Activated T-helper 1 cell treated with Interleukin-2 at 50 U/mL for 16 hours (primary cell): ENCODE results near the gene HARS1.
A peak's percentile ranks its signal among the peaks of the same experiment; 100 is the strongest.
"Not testable (repeated sequence)": the region's sequence is repeated elsewhere in the genome, so short reads cannot be mapped to it uniquely, and the experiment has no call there.

Experiments
- DNase-seq: peaks from one replicate; pipeline ENCODE4 v3.0.0-alpha.2; 2020; ENCODE audit warnings: low read depth

The HARS1 gene, protein sequence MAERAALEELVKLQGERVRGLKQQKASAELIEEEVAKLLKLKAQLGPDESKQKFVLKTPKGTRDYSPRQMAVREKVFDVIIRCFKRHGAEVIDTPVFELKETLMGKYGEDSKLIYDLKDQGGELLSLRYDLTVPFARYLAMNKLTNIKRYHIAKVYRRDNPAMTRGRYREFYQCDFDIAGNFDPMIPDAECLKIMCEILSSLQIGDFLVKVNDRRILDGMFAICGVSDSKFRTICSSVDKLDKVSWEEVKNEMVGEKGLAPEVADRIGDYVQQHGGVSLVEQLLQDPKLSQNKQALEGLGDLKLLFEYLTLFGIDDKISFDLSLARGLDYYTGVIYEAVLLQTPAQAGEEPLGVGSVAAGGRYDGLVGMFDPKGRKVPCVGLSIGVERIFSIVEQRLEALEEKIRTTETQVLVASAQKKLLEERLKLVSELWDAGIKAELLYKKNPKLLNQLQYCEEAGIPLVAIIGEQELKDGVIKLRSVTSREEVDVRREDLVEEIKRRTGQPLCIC

DNA sequence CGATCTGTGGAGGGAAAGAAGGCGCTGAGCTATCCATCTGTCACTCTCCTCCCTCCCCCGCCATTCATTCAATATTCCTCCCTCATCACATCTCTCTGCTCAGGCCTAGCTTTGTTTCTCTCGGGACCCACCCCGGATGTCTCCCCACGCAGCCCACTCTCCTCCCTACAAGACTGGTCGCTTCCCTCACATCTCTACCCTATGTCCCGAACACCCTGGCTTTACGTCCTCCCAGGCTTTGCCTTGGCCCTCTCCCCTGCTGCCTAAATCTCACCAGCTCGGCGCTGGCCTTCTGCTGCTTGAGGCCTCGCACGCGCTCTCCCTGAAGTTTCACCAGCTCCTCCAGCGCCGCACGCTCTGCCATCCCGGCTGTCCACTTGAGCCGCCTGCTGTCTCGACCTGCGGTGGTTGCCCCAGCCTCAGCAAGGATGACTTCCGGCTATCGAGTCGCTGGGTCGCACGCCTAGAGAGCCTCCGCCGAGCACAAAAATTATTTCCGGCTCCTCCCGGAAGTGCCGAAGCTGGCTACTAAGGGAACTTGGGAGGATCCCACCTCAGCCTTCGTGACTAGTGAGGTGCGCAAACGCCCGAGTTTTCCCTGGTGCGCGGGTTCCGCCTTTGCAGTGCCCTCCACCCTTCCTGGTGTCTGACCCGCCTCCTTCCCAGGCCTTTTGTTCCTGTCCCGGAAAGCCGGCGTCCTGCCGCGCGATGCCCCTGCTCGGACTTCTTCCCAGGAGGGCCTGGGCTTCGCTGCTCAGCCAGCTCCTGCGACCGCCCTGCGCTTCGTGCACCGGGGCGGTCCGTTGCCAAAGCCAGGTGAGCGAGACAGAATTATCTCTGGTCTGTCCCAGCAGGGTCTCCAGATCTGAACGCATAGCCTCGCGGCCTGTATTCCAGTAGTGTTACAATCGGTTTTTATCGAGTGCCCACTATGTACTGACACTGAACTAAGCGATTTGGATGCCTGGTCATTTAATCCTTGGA lies at the start of gene HARS1, which contains the start of gene HARS2:
HARS1 (minus strand) TSS at position 430 of the 984 bp plus-strand sequence; CDS start at position 364, 66 bp downstream.
HARS2 (plus strand) TSS at position 515 of the 984 bp plus-strand sequence; CDS start at position 709, 194 bp downstream.
- DNase-seq, result peak; percentile 75

DNA sequence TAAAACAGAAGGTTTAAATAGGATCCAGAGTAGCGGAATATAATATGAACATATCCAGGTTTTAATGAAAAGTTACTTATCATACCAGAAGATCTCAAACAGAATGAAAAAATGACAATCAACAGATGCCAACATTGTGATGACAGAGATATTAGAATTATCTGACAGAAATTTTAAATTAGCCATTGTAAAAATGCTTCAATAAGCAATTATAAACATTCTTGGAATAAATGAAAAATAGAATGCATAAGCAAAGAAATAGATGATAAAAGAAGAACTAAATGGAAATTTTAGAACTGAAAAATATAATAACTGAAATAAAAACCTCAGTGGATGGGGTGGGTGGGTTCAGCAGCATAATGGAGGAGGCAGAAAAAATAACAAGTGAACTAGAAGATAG lies 46.3 kb upstream of the HARS1 start:
- no peak for DNase-seq

DNA sequence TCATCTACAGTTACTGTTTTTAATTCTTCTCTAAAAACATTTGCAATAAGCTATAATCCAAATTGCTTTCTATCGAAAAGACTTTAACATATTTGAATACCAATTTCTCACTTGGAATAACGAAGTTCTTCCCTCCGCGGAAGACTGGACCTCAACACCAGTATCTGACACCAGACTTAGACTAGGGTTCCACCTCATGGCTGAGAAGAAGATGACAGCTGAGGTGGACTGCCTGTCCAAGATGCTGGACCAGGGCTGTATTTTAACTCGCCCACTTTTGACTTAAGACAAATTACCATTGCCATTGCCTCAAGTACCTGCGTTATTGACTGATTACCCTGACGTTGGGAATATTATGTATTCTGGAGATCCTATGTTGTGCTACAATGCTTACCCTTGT lies 43.2 kb upstream of the HARS1 start:
- no peak for DNase-seq

DNA sequence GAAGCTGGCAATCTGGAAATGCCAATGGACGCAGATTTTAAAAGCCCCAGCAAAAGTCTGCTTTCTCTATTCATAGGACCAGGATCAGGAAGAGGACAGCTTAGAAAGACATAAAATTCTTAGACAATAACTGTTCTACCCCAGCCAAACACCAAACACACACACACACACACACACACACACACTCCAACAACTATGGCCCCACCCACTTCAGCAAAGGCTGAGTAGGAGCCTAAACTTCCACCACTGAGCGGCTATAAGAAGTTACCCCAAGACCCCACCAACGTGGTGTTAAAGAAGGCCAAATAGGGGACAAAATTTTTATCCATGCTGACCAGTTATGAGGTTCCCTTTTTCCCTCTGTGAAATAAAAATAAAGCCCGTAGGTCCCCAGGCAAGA lies 41.9 kb upstream of the HARS1 start:
- DNase-seq, result no peak

DNA sequence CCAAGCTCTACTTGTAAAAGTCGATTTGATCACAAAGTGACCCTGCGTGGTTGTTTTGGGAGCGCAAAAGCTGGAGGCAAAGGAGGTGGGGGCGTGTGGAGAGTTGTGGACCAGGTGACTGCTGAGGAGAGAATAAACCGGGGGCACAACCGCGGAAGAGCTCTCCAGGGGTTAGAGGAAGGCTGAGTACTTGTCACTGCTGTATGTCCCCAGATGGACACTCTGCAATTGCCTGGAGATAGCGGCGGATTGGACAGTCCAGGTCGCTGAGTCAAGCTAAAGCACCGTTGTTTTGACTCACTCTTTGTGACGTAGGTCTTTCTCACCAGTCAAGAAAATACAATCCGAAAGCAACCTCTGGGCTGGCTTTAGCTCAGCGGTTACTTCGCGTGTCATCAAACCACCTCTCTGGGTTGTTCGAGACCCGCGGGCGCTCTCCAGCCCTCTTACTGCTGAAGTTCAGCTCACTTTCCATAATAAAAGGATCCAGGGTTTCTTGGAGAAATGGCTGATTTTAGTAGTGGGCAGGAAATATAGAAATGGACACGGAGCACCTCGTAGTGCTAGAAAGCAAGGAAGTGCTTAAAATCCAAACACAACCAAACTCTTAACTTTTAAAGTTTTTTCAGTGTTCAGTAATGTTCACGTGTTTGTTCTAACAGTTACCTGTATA lies 34.8 kb upstream of the HARS1 start:
- peak; percentile 37 for DNase-seq

DNA sequence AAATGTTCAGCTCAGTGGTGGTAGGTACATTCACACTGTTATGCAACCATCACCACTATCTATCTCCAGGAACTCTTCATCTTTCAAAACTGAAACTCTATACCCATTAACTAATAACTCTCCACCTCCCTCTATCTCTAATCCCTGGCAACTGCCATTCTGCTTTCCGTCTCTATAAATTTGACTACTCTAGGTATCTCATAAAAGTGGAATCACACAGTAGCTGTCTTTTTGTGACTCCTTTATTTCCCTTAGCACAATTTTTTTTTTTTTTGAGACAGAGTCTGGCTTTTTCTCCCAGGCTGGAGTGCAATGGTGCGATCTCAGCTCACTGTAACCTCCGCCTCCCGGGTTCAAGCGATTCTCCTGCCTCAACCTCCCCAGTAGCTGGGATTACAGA lies 30.2 kb upstream of the HARS1 start:
- not testable (repeated sequence) for DNase-seq

DNA sequence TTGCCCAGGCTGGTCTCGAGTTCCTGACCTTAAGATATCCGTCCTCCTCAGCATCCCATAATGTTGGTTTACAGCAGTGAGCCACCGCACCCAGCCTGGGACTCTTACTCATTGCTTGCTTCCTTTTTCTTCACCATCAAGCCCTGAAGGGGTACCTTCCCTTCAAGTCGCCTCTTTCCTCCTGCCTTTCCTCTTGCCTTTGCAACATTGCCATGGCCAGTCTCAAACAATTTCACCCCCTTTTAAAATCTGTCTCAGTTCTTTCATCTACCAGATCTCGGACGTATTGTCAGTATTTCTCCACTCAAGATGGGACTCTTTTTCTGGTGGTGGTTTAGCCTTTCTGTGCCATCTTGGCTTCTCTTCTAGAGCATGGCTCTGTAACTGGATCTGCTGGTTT lies 29.6 kb upstream of the HARS1 start:
- DNase-seq, result not testable (repeated sequence)

DNA sequence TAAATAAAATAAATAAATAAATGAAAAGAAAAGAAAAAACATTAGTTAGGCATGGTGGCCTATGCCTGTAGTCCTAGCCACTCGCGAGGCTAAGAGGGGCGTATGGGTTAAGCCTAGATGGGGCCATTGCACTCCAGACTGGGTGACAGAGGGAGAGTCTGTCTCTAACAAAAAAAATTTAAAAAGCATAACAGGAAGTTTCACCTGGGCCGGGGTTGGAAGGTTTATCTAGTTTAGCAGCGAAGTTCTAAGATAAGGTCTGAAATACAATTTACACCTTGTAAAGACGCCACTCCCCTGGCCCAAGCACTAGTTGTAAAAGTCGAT lies 27.1 kb upstream of the HARS1 start:
- DNase-seq, result no peak

DNA sequence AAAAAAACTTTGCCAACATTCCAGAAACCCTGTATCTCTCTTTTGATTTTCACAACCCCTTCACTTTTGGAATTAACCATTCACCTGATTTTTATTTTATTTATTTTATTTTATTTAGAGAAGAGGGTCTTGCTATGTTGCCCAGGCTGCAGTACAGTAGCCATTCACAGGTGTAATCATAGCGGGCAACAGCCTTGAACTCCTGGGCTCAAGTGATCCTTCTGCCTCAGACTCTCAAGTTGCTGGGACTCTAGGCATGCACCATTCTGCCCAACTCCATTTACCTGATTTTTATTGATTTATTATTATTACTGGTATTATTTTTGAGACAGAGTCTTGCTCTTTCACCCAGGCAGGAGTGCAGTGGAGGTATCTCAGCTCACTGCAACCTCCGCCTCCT lies 25.1 kb upstream of the HARS1 start:
- not testable (repeated sequence) for DNase-seq

DNA sequence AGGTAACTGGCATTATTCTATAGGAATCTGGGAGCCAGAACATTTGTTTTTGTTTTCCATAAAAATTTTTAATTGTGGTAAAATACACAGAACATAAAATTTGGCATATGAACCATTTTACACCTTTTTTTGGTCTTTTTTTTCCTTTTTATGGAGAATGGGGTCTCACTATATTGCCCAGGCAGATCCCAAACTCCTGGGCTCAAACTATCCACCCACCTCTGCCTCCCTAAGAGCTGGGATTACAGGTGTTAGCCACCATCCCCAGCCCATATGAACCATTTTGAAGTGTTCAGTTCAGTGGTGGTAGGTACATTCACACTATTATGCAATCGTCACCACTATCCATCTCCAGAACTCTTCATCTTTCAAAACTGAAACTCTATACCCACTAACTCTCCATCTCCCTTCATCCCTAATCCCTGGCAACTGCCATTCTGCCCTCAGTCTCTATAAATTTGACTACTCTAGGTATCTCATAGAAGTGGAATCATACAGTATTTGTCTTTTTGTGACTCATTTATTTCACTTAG lies 22.5 kb upstream of the HARS1 start:
- DNase-seq, result no peak

DNA sequence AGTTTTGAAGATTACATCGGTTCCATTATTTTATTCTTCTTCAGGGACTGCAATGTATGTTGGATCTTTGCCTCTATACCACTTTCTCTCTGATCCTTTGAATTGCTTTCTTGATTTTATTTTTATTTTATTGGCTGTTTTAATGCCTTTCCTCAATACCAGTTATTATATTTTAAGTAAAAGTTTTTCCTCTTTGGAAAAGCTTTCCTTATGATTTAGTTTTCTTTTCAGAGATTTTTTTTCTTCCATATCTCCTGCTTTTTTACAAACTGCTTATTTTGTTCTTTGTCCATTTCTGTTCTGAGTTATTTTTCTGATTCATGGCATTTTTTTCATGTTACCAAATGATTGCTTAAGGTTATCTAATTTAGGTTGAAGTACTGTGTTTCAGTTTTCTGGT lies 20.6 kb upstream of the HARS1 start:
- DNase-seq, result no peak

DNA sequence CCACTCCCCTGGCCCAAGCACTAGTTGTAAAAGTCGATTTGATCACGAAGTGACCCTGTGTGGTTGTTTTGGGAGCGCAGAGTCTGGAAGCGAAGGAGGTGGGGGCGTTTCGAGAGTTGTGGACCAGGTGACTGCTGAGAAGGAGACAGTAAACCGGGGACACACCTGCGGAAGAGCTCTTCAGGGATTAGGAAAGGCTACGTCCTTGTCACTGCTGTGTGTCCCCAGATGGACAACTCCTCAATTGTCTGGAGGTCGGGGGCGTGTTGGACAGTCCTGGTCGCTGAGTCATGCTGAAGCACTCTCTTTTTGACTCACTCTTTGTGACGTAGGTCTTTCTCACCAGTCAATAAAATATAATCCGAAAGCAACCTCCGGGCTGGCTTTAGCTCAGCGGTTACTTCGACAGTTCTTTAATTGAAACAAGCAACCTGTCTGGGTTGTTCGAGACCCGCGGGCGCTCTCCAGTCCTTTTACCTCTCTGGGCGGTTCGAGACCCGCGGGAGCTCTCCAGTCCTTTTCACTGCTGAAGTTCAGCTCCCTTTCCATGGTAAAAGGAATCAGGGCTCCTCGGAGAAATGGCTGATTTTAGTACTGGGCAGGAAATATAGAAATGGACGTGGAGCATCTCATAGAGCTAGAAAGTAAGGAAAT lies 19.9 kb upstream of the HARS1 start:
- DNase-seq, result peak; percentile 72

DNA sequence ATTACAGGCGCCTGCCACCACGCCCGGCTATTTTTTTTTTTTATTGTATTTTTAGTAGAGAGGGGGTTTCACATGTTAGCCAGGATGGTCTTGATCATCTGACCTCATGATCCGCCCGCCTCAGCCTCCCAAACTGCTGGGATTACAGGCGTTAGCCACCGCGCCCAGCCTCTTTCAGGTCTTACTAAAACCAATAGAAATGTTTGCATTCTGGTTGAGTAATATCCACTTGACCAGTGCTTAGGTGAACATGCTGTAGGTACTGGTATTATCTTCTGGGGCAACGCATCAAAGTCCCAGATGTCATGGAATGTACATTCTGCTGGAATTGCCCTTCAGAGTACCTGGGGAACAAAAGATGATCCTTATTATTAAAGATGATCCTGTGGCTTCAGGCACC lies 17.6 kb upstream of the HARS1 start:
- not testable (repeated sequence) for DNase-seq

DNA sequence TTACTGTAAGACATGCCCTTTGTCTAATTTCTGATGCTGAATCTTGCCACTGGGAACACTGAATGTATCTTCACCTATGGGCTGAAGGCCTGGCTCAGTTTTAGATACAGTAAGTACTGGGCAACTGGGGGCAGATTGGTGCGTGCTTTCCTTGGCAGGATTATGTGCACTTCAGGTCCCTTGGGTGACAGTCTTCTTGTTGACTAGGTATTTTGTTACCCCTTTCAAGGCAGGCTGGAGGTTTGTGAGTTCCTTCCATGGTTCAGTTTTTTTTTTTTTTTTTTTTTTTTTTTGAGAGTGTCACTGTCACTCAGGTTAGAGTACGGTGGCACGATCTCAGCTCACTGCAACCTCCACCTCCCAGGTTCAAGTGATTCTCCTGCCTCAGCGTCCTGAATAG lies 16.6 kb upstream of the HARS1 start:
- no peak for DNase-seq

DNA sequence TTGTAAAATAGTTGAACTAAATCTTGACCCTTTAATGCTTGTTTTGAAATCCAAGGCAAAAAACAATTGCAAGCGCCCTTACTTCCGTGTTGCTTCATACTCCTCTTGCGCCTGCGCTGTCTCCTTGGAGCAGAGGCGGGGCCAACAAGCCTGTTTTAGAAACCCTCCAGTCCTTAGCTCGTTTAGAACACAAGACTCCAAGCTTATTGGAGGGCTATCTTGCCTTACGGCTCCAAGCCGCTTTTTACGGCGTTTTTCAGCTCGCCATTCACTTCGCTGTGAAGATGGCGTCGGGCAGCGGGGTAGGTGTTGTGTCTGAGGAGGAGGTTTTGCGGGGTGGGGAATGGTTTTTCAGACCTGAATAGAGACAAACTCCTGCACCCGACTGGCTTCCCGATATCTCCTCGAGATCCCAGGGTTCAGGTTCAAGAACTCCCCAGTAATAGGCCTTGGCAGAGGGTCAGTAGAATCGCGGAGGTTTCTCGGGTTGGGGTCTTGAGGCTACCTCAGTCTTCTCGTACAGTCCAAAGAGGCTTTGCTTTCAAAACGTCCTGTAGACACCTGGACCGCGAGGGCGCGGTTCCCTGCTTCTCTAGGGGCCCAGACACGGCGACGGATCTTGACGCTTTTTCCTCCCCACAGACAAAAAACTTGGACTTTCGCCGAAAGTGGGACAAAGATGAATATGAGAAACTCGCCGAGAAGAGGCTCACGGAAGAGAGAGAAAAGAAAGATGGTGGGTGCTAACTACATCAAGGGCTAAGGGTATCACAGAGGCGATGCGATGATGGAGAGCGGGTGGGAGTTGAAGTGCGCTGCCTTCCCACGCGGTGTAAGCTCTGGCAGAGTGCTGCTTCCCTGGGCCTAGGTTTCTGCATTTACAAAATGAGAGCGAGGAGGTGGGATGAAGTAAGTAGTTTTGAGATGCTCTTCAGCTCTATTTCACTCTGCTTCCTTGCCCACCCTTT lies 9.3 kb upstream of the HARS1 start, which contains the start of gene ZMAT2:
ZMAT2 (plus strand) TSS at position 271 of the 968 bp plus-strand sequence; CDS start at position 285, 14 bp downstream.
- DNase-seq, result peak; percentile 85

DNA sequence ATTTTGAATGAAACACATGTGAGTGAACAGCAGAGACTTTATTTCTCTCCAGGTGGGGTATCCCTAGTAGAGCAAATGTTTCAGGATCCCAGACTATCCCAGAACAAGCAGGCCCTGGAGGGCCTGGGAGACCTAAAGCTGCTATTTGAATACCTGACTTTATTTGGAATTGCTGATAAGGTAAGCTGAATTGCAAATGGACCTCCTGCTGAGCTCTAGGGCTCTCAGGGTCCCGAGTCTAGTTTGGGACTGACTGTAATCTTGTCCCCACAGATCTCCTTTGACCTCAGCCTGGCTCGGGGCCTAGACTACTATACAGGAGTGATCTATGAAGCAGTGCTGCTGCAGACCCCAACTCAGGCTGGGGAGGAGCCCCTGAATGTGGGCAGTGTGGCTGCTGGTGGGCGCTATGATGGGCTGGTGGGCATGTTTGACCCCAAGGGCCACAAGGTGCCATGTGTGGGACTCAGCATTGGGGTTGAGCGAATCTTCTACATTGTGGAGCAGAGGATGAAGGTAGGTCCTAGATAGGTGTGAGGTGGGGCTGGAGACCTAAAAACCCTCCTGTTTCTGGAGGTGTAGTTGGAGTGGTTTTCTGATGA lies 5.8 kb upstream of the HARS1 start:
- no peak for DNase-seq

DNA sequence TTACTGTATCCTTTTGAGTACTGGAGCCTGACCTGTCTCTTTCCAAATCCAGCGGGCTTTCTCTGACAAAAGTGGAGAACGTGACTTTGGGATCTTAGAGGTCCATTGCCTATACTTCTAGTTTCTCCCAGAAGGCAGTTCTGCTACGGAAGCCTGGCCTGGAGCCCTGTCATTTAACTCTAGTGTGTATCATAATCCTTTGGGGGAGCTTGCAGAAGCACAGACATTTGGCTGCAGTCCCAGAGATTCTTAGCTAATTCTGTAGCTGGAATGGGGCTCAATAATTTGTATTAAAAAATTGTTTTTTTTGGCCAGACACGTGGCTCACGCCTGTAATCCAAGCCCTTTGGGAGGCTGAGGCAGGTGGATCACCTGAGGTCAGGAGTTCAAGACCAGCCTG lies 3.1 kb upstream of the HARS1 start:
- no peak for DNase-seq

DNA sequence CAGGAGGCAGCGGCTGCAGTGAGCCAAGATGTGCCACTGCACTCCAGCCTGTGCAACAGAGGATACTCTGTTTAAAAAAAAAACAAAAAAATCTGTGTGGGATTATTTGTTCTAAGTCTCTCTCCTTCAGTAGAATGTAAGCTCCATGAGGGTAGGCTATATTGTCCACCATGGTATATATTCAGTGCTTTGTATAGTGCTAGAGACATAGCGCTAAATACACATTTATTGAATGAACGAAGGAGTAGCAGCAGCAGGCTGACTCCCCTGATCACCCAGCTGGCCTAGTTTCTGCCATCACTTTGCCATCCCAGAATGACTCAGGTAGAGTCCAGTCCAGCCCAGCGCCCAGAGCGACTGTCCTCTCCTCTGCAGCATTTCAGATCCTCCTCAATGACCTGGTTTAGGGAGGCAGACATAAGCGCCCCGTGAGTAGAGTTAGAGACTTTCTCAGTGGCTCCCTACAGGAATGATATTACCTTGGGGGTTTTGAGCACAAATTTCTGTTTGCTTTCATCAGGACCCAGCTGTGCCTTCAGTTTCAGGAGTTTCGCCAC lies 716 bp downstream of the HARS1 start:
- DNase-seq, result no peak

DNA sequence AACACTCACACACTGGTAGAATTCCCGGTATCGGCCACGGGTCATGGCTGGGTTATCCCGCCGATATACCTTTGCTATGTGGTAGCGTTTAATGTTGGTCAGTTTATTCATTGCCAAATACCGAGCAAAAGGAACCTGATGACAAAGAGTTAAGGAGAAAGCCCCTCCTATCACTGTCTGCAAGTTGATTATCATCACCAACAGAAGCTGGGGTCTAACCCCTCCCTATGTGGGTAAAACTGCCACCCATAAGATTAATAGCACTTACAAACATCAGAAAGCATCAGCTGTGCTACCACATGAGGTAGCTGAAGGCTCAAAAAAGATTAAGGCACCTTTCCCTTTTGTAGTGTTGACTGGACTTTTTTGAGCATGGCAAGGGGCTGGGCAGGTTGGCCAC lies 12.2 kb downstream of the HARS1 start:
- no peak for DNase-seq
